MM.1S (cell line): ENCODE measurements around the gene AHCYL2.
"Not testable (repeated sequence)": the region's sequence is repeated elsewhere in the genome, so short reads cannot be mapped to it uniquely, and the experiment has no call there.

Source experiments
- DNase-seq: peaks from one replicate; pipeline ENCODE4 v3.0.0-alpha.2; 2015
- H2AFZ ChIP-seq: fragments of 300-600 bp; sonication (generic); 2 replicates; pipeline ENCODE4 v1.6.0; 2016; ENCODE audit warnings: antibody characterized with exemption, low read length
- H3F3A ChIP-seq: fragments of 300-600 bp; sonication (generic); 2 replicates; pipeline ENCODE4 v1.6.1; 2016; ENCODE audit warnings: mild to moderate bottlenecking, antibody characterized with exemption, low read length, moderate library complexity, mixed read lengths; ENCODE audit not compliant: insufficient read depth
- H3K27ac ChIP-seq: fragments of 300-600 bp; sonication (generic); 2 replicates; pipeline ENCODE4 v1.5.1; 2016; ENCODE audit warnings: mild to moderate bottlenecking, low read length
- H3K27me3 ChIP-seq: fragments of 300-600 bp; sonication (generic); replicated peaks from 2 replicates; pipeline ENCODE4 v1.6.0; 2016; ENCODE audit warnings: low read length; ENCODE audit not compliant: insufficient read depth
- H3K36me3 ChIP-seq: fragments of 300-600 bp; sonication (generic); replicated peaks from 2 replicates; pipeline ENCODE4 v1.6.1; 2016; ENCODE audit warnings: mild to moderate bottlenecking, low read length, mixed read lengths; ENCODE audit not compliant: insufficient read depth
- H3K4me1 ChIP-seq: fragments of 300-600 bp; sonication (generic); 2 replicates; pipeline ENCODE4 v1.6.1; 2016; ENCODE audit warnings: low read length, mixed read lengths
- H3K4me2 ChIP-seq: fragments of 300-600 bp; sonication (generic); 2 replicates; pipeline ENCODE4 v1.6.0; 2016; ENCODE audit warnings: low read depth, low read length
- H3K4me3 ChIP-seq: fragments of 300-600 bp; sonication (generic); 2 replicates; pipeline ENCODE4 v1.5.1; 2016; ENCODE audit warnings: low read length, mixed read lengths
- H3K79me2 ChIP-seq: fragments of 300-600 bp; sonication (generic); 2 replicates; pipeline ENCODE4 v1.6.1; 2016; ENCODE audit warnings: mixed run types, low read length, mixed read lengths
- H3K9ac ChIP-seq: fragments of 300-600 bp; sonication (generic); 2 replicates; pipeline ENCODE4 v1.6.1; 2016; ENCODE audit warnings: low read length, mixed read lengths
- H3K9me2 ChIP-seq: fragments of 300-600 bp; sonication (generic); replicated peaks from 2 replicates; pipeline ENCODE4 v1.6.1; 2016; ENCODE audit warnings: mild to moderate bottlenecking, low read length, mixed read lengths; ENCODE audit not compliant: insufficient read depth
- H3K9me3 ChIP-seq: fragments of 300-600 bp; sonication (generic); replicated peaks from 2 replicates; pipeline ENCODE4 v1.6.1; 2016; ENCODE audit warnings: mild to moderate bottlenecking, low read length, mixed read lengths; ENCODE audit not compliant: insufficient read depth
- H4K20me1 ChIP-seq: fragments of 300-600 bp; sonication (generic); 2 replicates; pipeline ENCODE4 v1.6.1; 2016; ENCODE audit warnings: mild to moderate bottlenecking, low read length, moderate library complexity, mixed read lengths; ENCODE audit not compliant: insufficient read depth
- EZH2 ChIP-seq: fragments of 300-600 bp; sonication (generic); optimal IDR thresholded peaks from 2 replicates; pipeline ENCODE3; 2017; ENCODE audit warnings: low read depth, mild to moderate bottlenecking, antibody characterized with exemption, low read length, mixed read lengths
- EZH2phosphoT487 ChIP-seq: fragments of 300-600 bp; sonication (generic); IDR thresholded peaks from 2 replicates; pipeline ENCODE4 v1.6.1; 2018; ENCODE audit warnings: antibody characterized with exemption, low read length
- TF ChIP-seq, protein P1 (sequence below): fragments of 300-600 bp; sonication (generic); IDR thresholded peaks from 2 replicates; pipeline ENCODE4 v1.5.1; 2016; ENCODE audit warnings: antibody characterized with exemption, low read length, mixed read lengths

AHCYL2 gene

DNA sequence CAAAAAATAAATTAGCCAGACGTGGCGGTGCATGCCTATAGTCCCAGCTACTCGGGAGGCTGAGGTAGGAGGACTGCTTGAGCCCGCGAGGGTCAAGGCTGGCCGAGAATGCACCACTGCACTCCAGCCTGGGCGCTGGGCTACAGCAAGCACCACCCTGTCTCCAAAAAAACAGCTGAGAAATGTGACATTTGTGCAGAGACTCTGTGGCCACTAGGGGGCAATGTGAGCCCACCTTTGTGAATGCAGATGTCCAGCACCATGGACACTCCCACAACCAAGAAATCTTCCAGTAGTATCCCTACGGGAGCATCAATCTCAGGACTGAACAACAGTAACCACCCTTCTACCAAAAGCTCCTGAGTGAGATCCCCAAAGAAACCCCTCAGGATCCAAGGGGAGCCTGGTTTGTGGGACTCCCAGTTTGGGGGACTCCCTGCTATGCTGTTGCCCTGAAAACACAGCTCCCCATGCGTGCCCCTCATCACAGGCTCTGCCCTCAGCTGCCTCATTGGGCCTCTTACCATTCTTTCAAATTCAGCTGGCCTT is 6.2 kb upstream of the AHCYL2 start:
- Histone ChIP-seq H4K20me1 (no peaks in the 10 kb centered on the region), H3K9me3 (no peaks in the 10 kb centered on the region), H3K36me3 (no peaks in the 10 kb centered on the region), H3K9ac (no peak overlapping the region), H3K9me2 (no peaks in the 10 kb centered on the region), H3K4me3 (no peak overlapping the region), H3K27me3 (0 out of 2 replicates have a peak, but pooled peaks cover 3% of the 10 kb centered on the region), H2AFZ (0 out of 2 replicates have a peak overlapping the region, but pooled peaks have one; percentile 7), H3K4me1 (no peaks in the 10 kb centered on the region), H3K79me2 (no peaks in the 10 kb centered on the region), H3K4me2 (peak overlapping the region; percentile 16; the same call in 1 of the 2 replicates), H3K27ac (no peak overlapping the region), H3F3A (no peaks in the 10 kb centered on the region)
- peak; percentile 86 for DNase-seq
- TF ChIP-seq EZH2phosphoT487, result no peak
- TF ChIP-seq, protein P1, sequence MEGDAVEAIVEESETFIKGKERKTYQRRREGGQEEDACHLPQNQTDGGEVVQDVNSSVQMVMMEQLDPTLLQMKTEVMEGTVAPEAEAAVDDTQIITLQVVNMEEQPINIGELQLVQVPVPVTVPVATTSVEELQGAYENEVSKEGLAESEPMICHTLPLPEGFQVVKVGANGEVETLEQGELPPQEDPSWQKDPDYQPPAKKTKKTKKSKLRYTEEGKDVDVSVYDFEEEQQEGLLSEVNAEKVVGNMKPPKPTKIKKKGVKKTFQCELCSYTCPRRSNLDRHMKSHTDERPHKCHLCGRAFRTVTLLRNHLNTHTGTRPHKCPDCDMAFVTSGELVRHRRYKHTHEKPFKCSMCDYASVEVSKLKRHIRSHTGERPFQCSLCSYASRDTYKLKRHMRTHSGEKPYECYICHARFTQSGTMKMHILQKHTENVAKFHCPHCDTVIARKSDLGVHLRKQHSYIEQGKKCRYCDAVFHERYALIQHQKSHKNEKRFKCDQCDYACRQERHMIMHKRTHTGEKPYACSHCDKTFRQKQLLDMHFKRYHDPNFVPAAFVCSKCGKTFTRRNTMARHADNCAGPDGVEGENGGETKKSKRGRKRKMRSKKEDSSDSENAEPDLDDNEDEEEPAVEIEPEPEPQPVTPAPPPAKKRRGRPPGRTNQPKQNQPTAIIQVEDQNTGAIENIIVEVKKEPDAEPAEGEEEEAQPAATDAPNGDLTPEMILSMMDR, result peak; percentile 97

DNA sequence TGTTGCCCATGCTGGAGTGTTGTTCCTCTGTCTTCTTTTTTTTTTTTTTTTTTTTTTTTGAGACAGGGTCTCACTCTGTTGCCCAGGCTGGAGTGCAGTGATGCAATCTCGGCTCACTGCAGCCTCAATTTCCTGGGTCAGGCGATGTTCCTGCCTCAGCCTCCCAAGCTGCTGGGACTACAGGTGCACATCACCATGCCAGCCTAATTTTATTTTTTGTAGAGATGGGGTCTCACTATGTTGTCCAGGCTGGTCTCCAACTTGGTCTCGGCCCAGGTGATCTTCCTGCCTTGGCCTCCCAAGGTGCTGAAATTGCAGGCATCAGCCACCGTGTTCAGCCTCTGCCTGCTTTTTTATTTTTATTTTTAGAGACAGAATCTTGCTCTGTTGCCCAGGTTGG is 5.7 kb upstream of the AHCYL2 start:
- H3K36me3 ChIP-seq, H3K27ac ChIP-seq, H4K20me1 ChIP-seq, H3K9ac ChIP-seq, H3K4me3 ChIP-seq, H3K27me3 ChIP-seq, H3K9me3 ChIP-seq, H3K4me2 ChIP-seq, H3K79me2 ChIP-seq, H3K9me2 ChIP-seq, DNase-seq, H2AFZ ChIP-seq, H3K4me1 ChIP-seq, H3F3A ChIP-seq: not testable (repeated sequence)

DNA sequence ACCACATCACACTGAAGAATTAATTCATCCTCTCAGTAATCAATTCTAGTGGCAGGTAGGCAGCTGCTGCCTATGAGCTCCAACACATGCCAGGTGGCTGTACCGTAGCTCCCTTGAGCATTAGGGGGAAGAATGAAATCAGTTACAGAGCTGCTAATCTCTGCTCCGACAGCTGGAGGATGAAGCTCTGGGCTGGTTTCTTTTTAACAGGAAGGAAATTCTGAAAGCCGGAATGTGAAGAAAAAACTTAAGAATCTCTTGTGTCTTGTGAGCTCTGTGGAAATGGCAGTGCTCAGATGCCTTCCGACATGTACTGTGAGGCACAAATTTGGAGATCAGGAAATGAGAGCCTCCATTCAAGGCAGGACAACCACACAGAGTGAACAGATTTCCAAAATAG is 2.8 kb upstream of the AHCYL2 start:
- no peaks in the 10 kb centered on the region for H3K36me3 ChIP-seq
- H4K20me1 ChIP-seq, result no peaks in the 10 kb centered on the region
- no peak for TF ChIP-seq EZH2
- TF ChIP-seq EZH2phosphoT487, result no peak
- TF ChIP-seq, protein P1, result no peak
- no peaks in the 10 kb centered on the region for H3K9me2 ChIP-seq
- H3K27me3 ChIP-seq, result 0 out of 2 replicates have a peak, but pooled peaks cover 3% of the 10 kb centered on the region
- peaks cover 18% of the 10 kb centered on the region for H3K79me2 ChIP-seq
- no peaks in the 10 kb centered on the region for H3K9me3 ChIP-seq
- H3K4me3 ChIP-seq, result no peak overlapping the region; the same call in 1 of the 2 replicates
- peak overlapping the region; percentile 1 for H2AFZ ChIP-seq
- H3F3A ChIP-seq, result peaks cover 19% of the 10 kb centered on the region
- no peak overlapping the region for H3K9ac ChIP-seq
- DNase-seq, result peak; percentile 46
- H3K4me2 ChIP-seq, result peak overlapping the region; percentile 15; the same call in 1 of the 2 replicates
- no peak overlapping the region for H3K27ac ChIP-seq
- H3K4me1 ChIP-seq, result peaks cover 7% of the 10 kb centered on the region

DNA sequence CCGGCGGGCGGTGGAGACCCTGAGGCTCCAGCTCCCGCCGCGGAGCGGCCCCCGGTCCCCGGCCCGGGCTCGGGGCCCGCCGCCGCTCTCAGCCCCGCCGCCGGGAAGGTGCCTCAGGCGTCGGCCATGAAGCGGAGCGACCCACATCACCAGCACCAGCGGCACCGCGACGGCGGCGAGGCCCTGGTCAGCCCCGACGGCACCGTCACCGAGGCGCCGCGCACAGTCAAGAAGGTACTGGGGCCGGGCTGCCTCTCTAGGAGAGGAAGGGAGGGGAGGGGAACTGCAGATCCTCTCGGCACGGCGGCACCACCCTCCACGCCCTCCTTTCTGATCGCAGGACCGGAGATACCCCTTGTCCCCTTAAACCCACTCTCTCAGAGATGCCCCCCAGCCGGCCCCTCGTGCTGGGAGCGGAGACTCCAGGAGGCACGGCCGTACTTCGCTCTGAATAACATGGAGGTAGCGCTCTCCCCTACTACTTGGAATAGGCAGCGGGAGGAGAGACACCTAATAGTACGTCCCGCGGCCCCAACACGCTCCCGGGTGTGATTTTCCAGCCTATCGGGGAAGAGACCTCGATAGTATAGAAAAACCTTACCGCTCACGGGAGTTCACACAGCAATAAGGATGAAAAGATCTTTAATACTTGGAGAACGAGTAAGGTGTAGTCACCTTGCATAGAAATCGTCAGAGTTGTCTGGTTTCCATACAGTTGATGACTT is 538 bp downstream of the AHCYL2 start:
- Histone ChIP-seq H3K27ac (peak overlapping the region; percentile 26; the same call in 1 of the 2 replicates), H3K4me1 (peaks cover 7% of the 10 kb centered on the region), H2AFZ (peak overlapping the region; percentile 94), H3K4me3 (peak overlapping the region; percentile 95), H3K9ac (peak overlapping the region; percentile 63), H3K79me2 (peaks cover 43% of the 10 kb centered on the region), H3K27me3 (no peaks in the 10 kb centered on the region), H3K4me2 (peak overlapping the region; percentile 78), H3F3A (peaks cover 19% of the 10 kb centered on the region), H3K9me2 (no peaks in the 10 kb centered on the region), H4K20me1 (no peaks in the 10 kb centered on the region), H3K9me3 (no peaks in the 10 kb centered on the region), H3K36me3 (no peaks in the 10 kb centered on the region)
- TF ChIP-seq, protein P1, result no peak
- TF ChIP-seq EZH2 (no peak), EZH2phosphoT487 (no peak)
- DNase-seq, result peak; percentile 66
